Fibroblast of lung (primary cell): ENCODE data around the gene CCDC201. TPM values are rescaled to one million over a fixed set of nuclear protein-coding genes. Genes with fewer than 3 reads are reported as not detected.

Source experiments
- DNase-seq, 2 donors: peaks; one replicate each; pipeline versions ENCODE4 v3.0.0 to v3.0.0-alpha.2; 2010; ENCODE audit warnings: low read depth in 2 of 2
- H2AFZ ChIP-seq: 2 replicates; pipeline ENCODE4 v1.5.1; 2012; ENCODE audit warnings: low read length, control low read depth, inconsistent platforms
- H3K27ac ChIP-seq: 2 replicates; pipeline ENCODE4 v1.5.1; 2011; ENCODE audit warnings: low read length, control low read depth; ENCODE audit not compliant: insufficient read depth
- H3K27me3 ChIP-seq: 2 replicates; pipeline ENCODE4 v1.5.1; 2011; ENCODE audit warnings: mild to moderate bottlenecking, low read length; ENCODE audit not compliant: control insufficient read depth, insufficient read depth
- H3K36me3 ChIP-seq: 2 replicates; pipeline ENCODE4 v1.5.1; 2011; ENCODE audit warnings: low read length; ENCODE audit not compliant: control insufficient read depth, insufficient read depth
- H3K4me1 ChIP-seq: 2 replicates; pipeline ENCODE4 v1.5.1; 2011; ENCODE audit warnings: low read length; ENCODE audit not compliant: control insufficient read depth, insufficient read depth; ENCODE audit errors: extremely low read depth
- H3K4me2 ChIP-seq: 2 replicates; pipeline ENCODE4 v1.5.1; 2011; ENCODE audit warnings: low read length, control low read depth; ENCODE audit not compliant: insufficient read depth; ENCODE audit errors: extremely low read depth
- H3K4me3 ChIP-seq, 4 experiments: fragments of 200-600 bp in 1 of 4; sonication (generic) in 1 of 4; replicated peaks in 1 of 4; 2 replicates each; pipeline ENCODE4 v1.5.1; 2011 to 2016; ENCODE audit warnings: low read length in 4 of 4, low read depth in 3 of 4, mild to moderate bottlenecking in 3 of 4, control low read depth in 2 of 4, inconsistent platforms in 1 of 4, mixed read lengths in 1 of 4; ENCODE audit not compliant: insufficient read depth in 1 of 4; ENCODE audit errors: control extremely low read depth in 1 of 4
- H3K79me2 ChIP-seq: 2 replicates; pipeline ENCODE4 v1.5.1; 2012; ENCODE audit warnings: mild to moderate bottlenecking, low read length, inconsistent platforms; ENCODE audit not compliant: control insufficient read depth, insufficient read depth
- H3K9ac ChIP-seq: 2 replicates; pipeline ENCODE4 v1.5.1; 2011; ENCODE audit warnings: mild to moderate bottlenecking, low read length, control low read depth; ENCODE audit not compliant: insufficient read depth
- H3K9me3 ChIP-seq: 2 replicates; pipeline ENCODE4 v1.5.1; 2012; ENCODE audit warnings: low read depth, low read length; ENCODE audit not compliant: control insufficient read depth, insufficient read depth
- H4K20me1 ChIP-seq: 2 replicates; pipeline ENCODE4 v1.5.1; 2011; ENCODE audit warnings: low read length; ENCODE audit not compliant: control insufficient read depth, insufficient read depth; ENCODE audit errors: extremely low read depth
- CTCF ChIP-seq, 2 donors: IDR thresholded peaks in 1 of 2; conservative IDR thresholded peaks in 1 of 2; 1 replicate in 1 of 2; 2 replicates in 1 of 2; pipeline ENCODE4 v1.5.1; 2011 to 2012; ENCODE audit warnings: low read length in 2 of 2, control low read depth in 1 of 2, inconsistent platforms in 1 of 2, low read depth in 1 of 2, mild to moderate bottlenecking in 1 of 2
- EZH2 ChIP-seq: IDR thresholded peaks from 2 replicates; pipeline ENCODE4 v1.5.1; 2012; ENCODE audit warnings: low read length, control low read depth, mild to moderate bottlenecking; ENCODE audit errors: missing control alignments
- polyA plus RNA-seq, 2 donors: library from polyadenylated mRNA; depleted of rRNA in 1 of 2; stranded (reverse) in 1 of 2; unstranded in 1 of 2; fragments of >200 nt; gene quantifications; 2 replicates each; pipeline ENCODE4 v1.2.1, GENCODE V29; 2011 to 2012; ENCODE audit warnings: missing spikeins in 1 of 2
- total RNA-seq: library from RNA; depleted of rRNA; stranded (reverse); fragments of >200 nt; gene quantifications from 2 replicates; pipeline ENCODE4 v1.2.1, GENCODE V29; 2014

The CCDC201 gene
- total and polyA plus RNA-seq, 2 donors (not counting 1 experiment from before 2014, with no cell fraction given): not detected

DNA sequence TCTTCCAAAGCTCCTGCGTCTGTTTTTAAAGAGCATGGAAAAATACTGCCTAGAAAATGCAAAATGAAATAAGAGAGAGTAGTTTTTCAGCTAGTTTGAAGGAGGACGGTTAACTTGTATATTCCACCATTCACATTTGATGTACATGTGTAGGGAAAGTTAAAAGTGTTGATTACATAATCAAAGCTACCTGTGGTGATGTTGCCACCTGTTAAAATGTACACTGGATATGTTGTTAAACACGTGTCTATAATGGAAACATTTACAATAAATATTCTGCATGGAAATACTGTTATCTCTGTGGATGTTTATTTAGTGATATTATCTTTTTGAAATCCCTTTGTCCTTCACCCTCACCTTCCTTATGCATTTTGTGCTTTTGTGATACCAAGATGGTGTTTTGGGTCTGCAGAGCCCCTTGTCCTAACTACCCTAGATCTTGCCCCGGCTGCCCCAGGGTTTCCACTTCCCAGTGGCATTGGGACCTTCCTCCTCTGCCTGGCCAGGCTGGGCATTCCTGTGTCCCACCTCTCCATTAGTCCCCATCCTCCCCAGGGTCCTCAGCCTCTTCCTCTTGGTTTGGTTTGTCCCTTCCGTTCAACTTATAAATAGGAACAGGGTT lies 20.6 kb upstream of the CCDC201 start:
- H3K4me2 ChIP-seq: no peak overlapping the region
- no peak overlapping the region for H2AFZ ChIP-seq
- peaks cover 26% of the 10 kb centered on the region for H3K27me3 ChIP-seq
- no peaks in the 10 kb centered on the region for H3K79me2 ChIP-seq
- TF ChIP-seq EZH2 (no peak), CTCF (conservative IDR thresholded peaks at IDR 0.05 in 1 of 2, IDR thresholded peaks at IDR 0.05 in 1 of 2; ENCODE audit: low read depth in 1 of 2, low read length in 2 of 2) (no peak)
- no peak for DNase-seq
- H4K20me1 ChIP-seq: no peaks in the 10 kb centered on the region
- no peak overlapping the region for H3K27ac ChIP-seq
- no peak overlapping the region for H3K4me3 ChIP-seq
- H3K9ac ChIP-seq: no peak overlapping the region
- no peaks in the 10 kb centered on the region for H3K36me3 ChIP-seq
- no peaks in the 10 kb centered on the region for H3K4me1 ChIP-seq
- H3K9me3 ChIP-seq: no peaks in the 10 kb centered on the region

DNA sequence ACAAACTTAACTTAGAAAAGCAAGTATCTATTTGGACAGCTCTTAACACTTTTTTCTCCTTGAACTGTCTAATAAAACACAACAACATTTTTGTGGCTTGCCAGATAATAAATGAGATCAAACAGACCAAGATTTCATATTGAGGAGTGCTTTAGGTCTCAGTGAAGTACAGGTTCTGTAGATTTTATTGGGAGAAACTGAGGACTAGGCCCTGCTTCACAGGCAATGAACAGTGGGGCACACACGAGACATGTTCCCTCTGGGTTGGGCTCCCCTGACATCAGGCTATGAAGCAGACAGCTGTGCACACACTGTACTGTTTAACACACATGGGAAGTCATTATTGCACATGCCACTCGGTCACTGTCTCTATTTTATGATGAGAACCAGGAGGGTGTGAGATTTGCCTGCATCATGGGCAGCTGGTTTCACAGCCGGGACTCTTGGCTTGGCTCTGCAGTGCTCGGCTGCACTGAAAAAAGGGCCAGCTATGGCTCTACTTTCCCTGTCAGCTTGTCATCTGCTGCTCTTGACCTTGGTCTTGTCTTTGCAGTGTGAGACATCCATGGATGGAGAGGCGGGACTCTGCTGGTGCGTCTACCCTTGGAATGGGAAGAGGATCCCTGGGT lies 19.6 kb upstream of the CCDC201 start:
- no peaks in the 10 kb centered on the region for H3K4me1 ChIP-seq
- no peak overlapping the region for H3K4me2 ChIP-seq
- no peak for TF ChIP-seq CTCF (conservative IDR thresholded peaks at IDR 0.05 in 1 of 2, IDR thresholded peaks at IDR 0.05 in 1 of 2; ENCODE audit: low read depth in 1 of 2, low read length in 2 of 2)
- H4K20me1 ChIP-seq: no peaks in the 10 kb centered on the region
- no peak for DNase-seq
- no peak overlapping the region for H3K4me3 ChIP-seq
- H3K36me3 ChIP-seq: no peaks in the 10 kb centered on the region
- no peak overlapping the region for H2AFZ ChIP-seq
- H3K79me2 ChIP-seq: no peaks in the 10 kb centered on the region
- H3K27ac ChIP-seq: no peak overlapping the region
- H3K9me3 ChIP-seq: no peaks in the 10 kb centered on the region
- peaks cover 27% of the 10 kb centered on the region for H3K27me3 ChIP-seq
- H3K9ac ChIP-seq: no peak overlapping the region

GRCh38 chr7:45891462-45892402 lies 18.9 kb upstream of the CCDC201 start:
- H3K4me2 ChIP-seq: no peak overlapping the region
- no peak for DNase-seq

More at GRCh38 chr7:45891462-45892402, 18.9 kb upstream of the CCDC201 start:
- Histone ChIP-seq H3K27ac (no peak overlapping the region), H3K4me3 (no peak overlapping the region), H3K27me3 (peaks cover 27% of the 10 kb centered on the region), H3K9ac (no peak overlapping the region), H3K4me1 (no peaks in the 10 kb centered on the region), H3K36me3 (no peaks in the 10 kb centered on the region), H4K20me1 (no peaks in the 10 kb centered on the region), H3K9me3 (no peaks in the 10 kb centered on the region), H2AFZ (no peak overlapping the region), H3K79me2 (no peaks in the 10 kb centered on the region)
- no peak for TF ChIP-seq EZH2
- TF ChIP-seq CTCF (conservative IDR thresholded peaks at IDR 0.05 in 1 of 2, IDR thresholded peaks at IDR 0.05 in 1 of 2; ENCODE audit: low read depth in 1 of 2, low read length in 2 of 2): no peak
